Neuronal stem cell (in vitro differentiated cells): ENCODE measurements around the gene L1CAM. TPM values are rescaled to one million over a fixed set of nuclear protein-coding genes. Genes with fewer than 3 reads are reported as not detected.

ENCODE experiments used
- DNase-seq: peaks from one replicate; pipeline ENCODE4 v3.0.0-alpha.2; 2013; ENCODE audit warnings: low spot score
- H2AFZ ChIP-seq: one replicate; pipeline ENCODE4 v1.6.1; 2013; ENCODE audit warnings: mild to moderate bottlenecking, low read length, inconsistent platforms
- H2AK5ac ChIP-seq: 2 replicates; pipeline ENCODE4 v1.6.1; 2013; ENCODE audit warnings: low read depth, mild to moderate bottlenecking, inconsistent platforms, low read length, moderate library complexity, mixed read lengths
- H2BK120ac ChIP-seq: 2 replicates; pipeline ENCODE4 v1.6.1; 2013; ENCODE audit warnings: low read depth, mild to moderate bottlenecking, inconsistent platforms, low read length, moderate library complexity, mixed read lengths
- H2BK12ac ChIP-seq: one replicate; pipeline ENCODE4 v1.6.1; 2013; ENCODE audit warnings: low read length, inconsistent platforms
- H2BK15ac ChIP-seq: 2 replicates; pipeline ENCODE4 v1.6.1; 2013; ENCODE audit warnings: mild to moderate bottlenecking, low read length, inconsistent platforms, mixed read lengths
- H2BK5ac ChIP-seq: one replicate; pipeline ENCODE4 v1.6.1; 2013; ENCODE audit warnings: inconsistent platforms, mild to moderate bottlenecking, low read length, moderate library complexity
- H3K14ac ChIP-seq: one replicate; pipeline ENCODE4 v1.6.1; 2013; ENCODE audit warnings: low read length, inconsistent platforms
- H3K18ac ChIP-seq: 2 replicates; pipeline ENCODE4 v1.6.1; 2013; ENCODE audit warnings: low read length, inconsistent platforms
- H3K23ac ChIP-seq: 2 replicates; pipeline ENCODE4 v1.6.1; 2013; ENCODE audit warnings: low read depth, mild to moderate bottlenecking, mixed read lengths, low read length, inconsistent platforms; ENCODE audit not compliant: poor library complexity
- H3K27ac ChIP-seq: replicated peaks from 3 replicates; pipeline ENCODE4 v1.5.1; 2013; ENCODE audit warnings: low read length, inconsistent platforms
- H3K27me3 ChIP-seq, 3 experiments: 2 replicates each; pipeline ENCODE4 v1.6.1; 2013; ENCODE audit warnings: low read length in 3 of 3, mild to moderate bottlenecking in 2 of 3, inconsistent platforms in 1 of 3, low read depth in 1 of 3, mixed read lengths in 1 of 3, moderate library complexity in 1 of 3; ENCODE audit not compliant: control insufficient read depth in 3 of 3, insufficient read depth in 3 of 3
- H3K36me3 ChIP-seq, 2 donors: replicated peaks in 1 of 2; 2 replicates each; pipeline ENCODE4 v1.6.1; 2013; ENCODE audit warnings: low read length in 2 of 2; ENCODE audit not compliant: control insufficient read depth in 2 of 2, insufficient read depth in 2 of 2
- H3K4ac ChIP-seq: 2 replicates; pipeline ENCODE4 v1.6.1; 2013; ENCODE audit warnings: inconsistent platforms, mild to moderate bottlenecking, low read length, moderate library complexity
- H3K4me1 ChIP-seq, 2 donors: 1 replicate in 1 of 2; 2 replicates in 1 of 2; pipeline ENCODE4 v1.6.1; 2013; ENCODE audit warnings: low read length in 2 of 2, low read depth in 1 of 2; ENCODE audit not compliant: control insufficient read depth in 2 of 2, insufficient read depth in 1 of 2
- H3K4me2 ChIP-seq: one replicate; pipeline ENCODE4 v1.6.1; 2013; ENCODE audit warnings: mild to moderate bottlenecking, low read length, inconsistent platforms; ENCODE audit not compliant: insufficient read depth, poor library complexity, severe bottlenecking
- H3K4me3 ChIP-seq, 2 donors: 2 replicates each; pipeline ENCODE4 v1.5.1; 2013; ENCODE audit warnings: low read length in 2 of 2, mild to moderate bottlenecking in 2 of 2, inconsistent platforms in 1 of 2, moderate library complexity in 1 of 2
- H3K79me1 ChIP-seq: one replicate; pipeline ENCODE4 v1.6.1; 2013; ENCODE audit warnings: low read depth, mild to moderate bottlenecking, inconsistent platforms, low read length, moderate library complexity
- H3K9ac ChIP-seq: one replicate; pipeline ENCODE4 v1.6.1; 2013; ENCODE audit warnings: mild to moderate bottlenecking, low read depth, low read length, inconsistent platforms; ENCODE audit not compliant: poor library complexity
- H3K9me3 ChIP-seq, 2 donors: replicated peaks in 1 of 2; 2 replicates each; pipeline versions ENCODE3 to v1.6.1; 2013; ENCODE audit warnings: low read length in 2 of 2, mild to moderate bottlenecking in 2 of 2, inconsistent platforms in 1 of 2, low read depth in 1 of 2, mixed read lengths in 1 of 2, moderate library complexity in 1 of 2; ENCODE audit not compliant: control insufficient read depth in 2 of 2, insufficient read depth in 1 of 2
- H4K8ac ChIP-seq: one replicate; pipeline ENCODE4 v1.6.1; 2013; ENCODE audit warnings: low read depth, mild to moderate bottlenecking, inconsistent platforms, low read length, moderate library complexity
- H4K91ac ChIP-seq: one replicate; pipeline ENCODE4 v1.6.1; 2013; ENCODE audit warnings: low read length, low read depth, mild to moderate bottlenecking, inconsistent platforms; ENCODE audit not compliant: poor library complexity
- WGBS, 2 donors: extraction: QIAGEN DNeasy Blood & Tissue Kit; methylation state at CpG; one replicate each; pipeline ENCODE4 v1.1.7; 2013; ENCODE audit warnings: missing lambda C conversion rate in 2 of 2, mixed read lengths in 1 of 2; ENCODE audit not compliant: insufficient read length in 2 of 2, insufficient replicate concordance in 1 of 2; ENCODE audit errors: extremely low coverage in 2 of 2; 5-methylcytosine and 5-hydroxymethylcytosine counted together
- polyA plus RNA-seq, 2 experiments: library from polyadenylated mRNA; stranded (reverse); fragments of 200-250 nt; gene quantifications; one replicate each; pipeline ENCODE4 v1.2.3, GENCODE V29; 2013

L1CAM gene
- polyA plus RNA-seq (2013, experiment 1 of 2): 1.6 TPM
- 1.7 TPM for polyA plus RNA-seq (2013, experiment 2 of 2)

- no CpG with 5 or more reads among the region's 94 CpGs for WGBS, 2 donors
- Histone ChIP-seq H3K18ac (peak within 1 kb of the TSS; percentile 64), H3K23ac (no peak within 1 kb of the TSS), H3K4me3 (peak within 1 kb of the TSS; percentile 53 to 70), H2BK12ac (no peak within 1 kb of the TSS), H3K79me1 (no peaks in the 10 kb centered on the region), H2AK5ac (peak within 1 kb of the TSS; percentile 75), H3K4me2 (peak within 1 kb of the TSS; percentile 49), H3K4ac (no peak within 1 kb of the TSS), H3K9ac (peak within 1 kb of the TSS; percentile 21), H2BK120ac (no peak within 1 kb of the TSS), H2AFZ (peak within 1 kb of the TSS; percentile 62), H3K27me3 (peaks cover 0 to 50% (median 25%) of the 10 kb centered on the region in 3 experiments), H3K27ac (no peak within 1 kb of the TSS), H4K91ac (no peak within 1 kb of the TSS), H2BK5ac (no peak within 1 kb of the TSS), H3K36me3 (no peaks in the 10 kb centered on the region), H3K4me1 (peaks cover 15 to 41% of the 10 kb centered on the region in 2 donors), H3K9me3 (no peaks in the 10 kb centered on the region), H4K8ac (no peak within 1 kb of the TSS), H2BK15ac (no peak within 1 kb of the TSS), H3K14ac (no peak within 1 kb of the TSS)
- DNase-seq: no peak
Observed at GRCh38 chrX:153885968-153886903, at the start of gene L1CAM. L1CAM (minus strand) TSS chrX:153886173; CDS start chrX:153875836, 10,337 bp downstream.

- Histone ChIP-seq H4K8ac (no peak overlapping the region), H3K4ac (no peak overlapping the region), H2AFZ (no peak overlapping the region), H3K9me3 (no peaks in the 10 kb centered on the region), H3K4me3 (peak overlapping the region; percentile 17 to 55), H2AK5ac (no peak overlapping the region), H3K9ac (peak overlapping the region; percentile 70), H4K91ac (no peak overlapping the region), H2BK12ac (no peak overlapping the region), H3K14ac (no peak overlapping the region), H3K4me1 (peaks cover 0 to 4% of the 10 kb centered on the region in 2 donors), H3K27ac (no peak overlapping the region), H3K79me1 (peaks cover 6% of the 10 kb centered on the region), H3K36me3 (peaks cover 10 to 29% of the 10 kb centered on the region in 2 donors), H3K27me3 (peaks cover 0 to 29% (median 0%) of the 10 kb centered on the region in 3 experiments), H3K18ac (peak overlapping the region; percentile 71), H3K4me2 (peak overlapping the region; percentile 25), H2BK5ac (no peak overlapping the region), H2BK15ac (no peak overlapping the region), H3K23ac (no peak overlapping the region), H2BK120ac (no peak overlapping the region)
- DNase-seq: no peak
- no CpG with 5 or more reads among the region's 32 CpGs for WGBS, 2 donors
Observed at GRCh38 chrX:153935326-153935851, 49.4 kb upstream of the L1CAM start.

GRCh38 chrX:153934762-153935325, 48.9 kb upstream of the L1CAM start, which contains the start of gene NAA10:
NAA10 (minus strand) TSS chrX:153935037; CDS start chrX:153934904, 133 bp downstream.
- Histone ChIP-seq H3K79me1 (peaks cover 6% of the 10 kb centered on the region), H3K23ac (peak within 1 kb of the TSS; percentile 65), H3K4me3 (peak within 1 kb of the TSS; percentile 75 to 93), H3K18ac (peak within 1 kb of the TSS; percentile 71), H3K9me3 (no peaks in the 10 kb centered on the region), H4K91ac (no peak within 1 kb of the TSS), H3K14ac (no peak within 1 kb of the TSS), H2AK5ac (no peak within 1 kb of the TSS), H2BK12ac (no peak within 1 kb of the TSS), H2BK5ac (peak within 1 kb of the TSS; percentile 53), H4K8ac (no peak within 1 kb of the TSS), H3K9ac (peak within 1 kb of the TSS; percentile 90), H3K4ac (no peak within 1 kb of the TSS), H3K4me1 (peaks cover 0 to 4% of the 10 kb centered on the region in 2 donors), H2BK120ac (no peak within 1 kb of the TSS), H3K36me3 (peaks cover 10 to 32% of the 10 kb centered on the region in 2 donors), H3K27me3 (peaks cover 0 to 31% (median 0%) of the 10 kb centered on the region in 3 experiments), H3K4me2 (peak within 1 kb of the TSS; percentile 62), H2BK15ac (no peak within 1 kb of the TSS), H2AFZ (peak within 1 kb of the TSS; percentile 56), H3K27ac (no peak within 1 kb of the TSS)
- WGBS, 2 donors: no CpG with 5 or more reads among the region's 87 CpGs
- DNase-seq: peak; percentile 50
